Activated CD8-positive, alpha-beta T cell treated with anti-CD3 and anti-CD28 coated beads for 36 hours (primary cell): ENCODE measurements around the gene CCDC169. TPM values are rescaled to one million over a fixed set of nuclear protein-coding genes. Genes with fewer than 3 reads are reported as not detected.

Experiments used
- ATAC-seq: fragments of 200-7000 bp; cut with Tn5 transposase; one replicate; pipeline ENCODE4 v1.10.0; 2021; ENCODE audit warnings: mild to moderate bottlenecking, moderate library complexity
- CTCF ChIA-PET: fragments of 350-600 bp; sonication (Branson Sonifier 250); formaldehyde crosslinking; loops from one replicate; lab custom pipeline; 2021; ENCODE audit warnings: antibody characterized with exemption; lab: Charles Lee
- POLR2A ChIA-PET: fragments of 350-600 bp; sonication (Branson Sonifier 250); formaldehyde crosslinking; loops from one replicate; lab custom pipeline; 2021; ENCODE audit warnings: antibody characterized with exemption; lab: Charles Lee
- DNase-seq: peaks from one replicate; pipeline ENCODE4 v3.0.0-alpha.2; 2020
- H3K27ac Mint-ChIP-seq: one replicate; pipeline ENCODE4 v1.8.0; 2021; ENCODE audit warnings: mild to moderate bottlenecking, mixed read lengths
- H3K27me3 Mint-ChIP-seq: one replicate; pipeline ENCODE4 v1.8.0; 2021; ENCODE audit warnings: mixed read lengths
- H3K36me3 Mint-ChIP-seq: one replicate; pipeline ENCODE4 v1.8.0; 2021; ENCODE audit warnings: low read depth, mixed read lengths
- H3K4me1 Mint-ChIP-seq: one replicate; pipeline ENCODE4 v1.8.0; 2021; ENCODE audit warnings: low read depth, mixed read lengths
- H3K4me3 Mint-ChIP-seq: one replicate; pipeline ENCODE4 v1.8.0; 2021; ENCODE audit warnings: mild to moderate bottlenecking, moderate library complexity, mixed read lengths
- H3K9me3 Mint-ChIP-seq: one replicate; pipeline ENCODE4 v1.8.0; 2021; ENCODE audit warnings: mixed read lengths
- CTCF ChIP-seq: fragments of 200-600 bp; IDR thresholded peaks from one replicate; pipeline ENCODE4 v1.8.0; 2022; ENCODE audit warnings: antibody characterized with exemption, mild to moderate bottlenecking
- intact Hi-C: fragments of 100-400 bp; cut with micrococcal nuclease; formaldehyde crosslinking; loops from one replicate; pipeline ENCODE4 v1.10.0; 2022
- total RNA-seq, 2 experiments: library from RNA; stranded (reverse); gene quantifications; one replicate each; pipeline ENCODE4 v1.2.3, GENCODE V29; 2021

Gene CCDC169
- total RNA-seq, 2 experiments from 2014 or later: not detected

- no peak overlapping the region for H3K27ac Mint-ChIP-seq
- no peak for ATAC-seq
- intact Hi-C loops: no loop called here
These were observed 86.0 kb downstream of the CCDC169 start for GRCh38 chr13:36211567-36211966.

GRCh38 chr13:36210738-36211137 is 86.9 kb downstream of the CCDC169 start:
- Mint-ChIP-seq H3K27ac (no peak overlapping the region), H3K4me3 (no peak overlapping the region), H3K4me1 (no peaks in the 10 kb centered on the region), H3K36me3 (no peaks in the 10 kb centered on the region), H3K9me3 (peaks cover 2% of the 10 kb centered on the region), H3K27me3 (peaks cover 1% of the 10 kb centered on the region)
- no peak for DNase-seq
- ATAC-seq: no peak
- TF ChIP-seq CTCF: no peak
- ChIA-PET CTCF (no interaction called here), POLR2A (no interaction called here)
- intact Hi-C loops: no loop called here

More at GRCh38 chr13:36211567-36211966, 86.0 kb downstream of the CCDC169 start:
- ChIA-PET CTCF (no interaction called here), POLR2A (no interaction called here)
- no peak for DNase-seq
- no peak for TF ChIP-seq CTCF
- no peak overlapping the region for H3K4me3 Mint-ChIP-seq
- peaks cover 1% of the 10 kb centered on the region for H3K27me3 Mint-ChIP-seq
- no peaks in the 10 kb centered on the region for H3K36me3 Mint-ChIP-seq
- H3K9me3 Mint-ChIP-seq: peaks cover 2% of the 10 kb centered on the region
- H3K4me1 Mint-ChIP-seq: no peaks in the 10 kb centered on the region

GRCh38 chr13:36207672-36208071 is 89.9 kb downstream of the CCDC169 start:
- DNase-seq: no peak
- ATAC-seq: no peak
- H3K4me1 Mint-ChIP-seq: no peaks in the 10 kb centered on the region
- POLR2A ChIA-PET: no interaction called here
- intact Hi-C loops: no loop called here
- H3K27ac Mint-ChIP-seq: no peak overlapping the region
- no peaks in the 10 kb centered on the region for H3K27me3 Mint-ChIP-seq
- no peaks in the 10 kb centered on the region for H3K36me3 Mint-ChIP-seq
- H3K9me3 Mint-ChIP-seq: no peaks in the 10 kb centered on the region
- H3K4me3 Mint-ChIP-seq: no peak overlapping the region
- no peak for TF ChIP-seq CTCF
- CTCF ChIA-PET: no interaction called here

- Mint-ChIP-seq H3K4me1 (no peaks in the 10 kb centered on the region), H3K36me3 (no peaks in the 10 kb centered on the region), H3K27me3 (no peaks in the 10 kb centered on the region), H3K27ac (no peak overlapping the region), H3K4me3 (no peak overlapping the region), H3K9me3 (no peaks in the 10 kb centered on the region)
- DNase-seq (no peak), ATAC-seq (no peak)
- no peak for TF ChIP-seq CTCF
- POLR2A ChIA-PET: no interaction called here
- intact Hi-C loops: no loop called here
- CTCF ChIA-PET: no interaction called here
These were observed 104.3 kb downstream of the CCDC169 start for GRCh38 chr13:36193151-36193855.

- H3K27me3 Mint-ChIP-seq: no peaks in the 10 kb centered on the region
- ATAC-seq: no peak
- TF ChIP-seq CTCF: no peak
- no peak overlapping the region for H3K27ac Mint-ChIP-seq
- no peak for DNase-seq
- POLR2A ChIA-PET: no interaction called here
- no peaks in the 10 kb centered on the region for H3K4me1 Mint-ChIP-seq
- no peaks in the 10 kb centered on the region for H3K9me3 Mint-ChIP-seq
- H3K4me3 Mint-ChIP-seq: no peak overlapping the region
- CTCF ChIA-PET: interaction anchor here (1.5 kb wide), 1 partner anchor 10 kb away, joined by 3 read pairs; no protein-coding TSS in a partner anchor
- no peaks in the 10 kb centered on the region for H3K36me3 Mint-ChIP-seq
- intact Hi-C loops: no loop called here
These were observed 105.4 kb downstream of the CCDC169 start for GRCh38 chr13:36192166-36192565.
